NT2/D1 (cell line): ENCODE data around the gene GRIK2.

ENCODE experiments used
- YY1 ChIP-seq: IDR thresholded peaks from 2 replicates; pipeline ENCODE4 v1.6.1; 2011; ENCODE audit not compliant: insufficient read length, insufficient read depth
- ZNF274 ChIP-seq: IDR thresholded peaks from 2 replicates; pipeline ENCODE4 v1.6.1; 2011; ENCODE audit warnings: mild to moderate bottlenecking, low read depth, low read length

- TF ChIP-seq YY1 = no peak
- no peak for TF ChIP-seq ZNF274
These were observed 144.3 kb downstream of the GRIK2 start for GRCh38 chr6:101537753-101538316.
